Measurements from ENCODE around the gene TMTC2.

The TMTC2 gene

DNA sequence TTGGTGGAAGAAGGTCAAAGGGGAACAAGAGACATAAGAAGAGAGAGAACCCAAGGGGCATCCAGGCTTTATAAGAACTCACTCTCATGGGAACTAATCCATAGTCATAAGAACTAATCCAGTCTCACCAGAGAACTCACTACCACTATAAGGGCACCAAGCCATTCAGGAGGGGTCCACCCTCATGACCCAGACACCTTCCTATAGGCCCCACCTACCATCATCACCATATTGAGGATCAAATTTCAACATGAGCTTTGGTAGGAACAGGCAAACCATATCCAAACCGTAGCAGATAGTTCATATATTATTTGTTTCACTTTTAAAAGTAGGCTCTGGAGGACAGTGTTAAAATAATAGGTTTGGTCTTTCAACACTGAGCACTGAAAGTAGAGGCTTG is 350.1 kb downstream of the TMTC2 start:
- Histone ChIP-seq H3K9ac (ENCODE audit: low read length) (no peak overlapping the region), H3K27me3 (ENCODE audit: low read depth, low read length) (no peaks in the 10 kb centered on the region), H2AFZ (ENCODE audit: low read depth, low read length) (no peak overlapping the region), H3K4me1 (ENCODE audit: low read length) (no peaks in the 10 kb centered on the region), H3K9me3 (ENCODE audit: insufficient read depth, low read length) (no peaks in the 10 kb centered on the region), H4K20me1 (ENCODE audit: insufficient read depth, low read length) (no peaks in the 10 kb centered on the region), H3K4me2 (ENCODE audit: low read length) (no peak overlapping the region), H3K4me3 (ENCODE audit: low read length) (no peak overlapping the region), H3K27ac (ENCODE audit: low read length) (no peak overlapping the region), H3K79me2 (ENCODE audit: low read length) (no peaks in the 10 kb centered on the region), H3K36me3 (replicated peaks; ENCODE audit: low read depth, low read length) (no peaks in the 10 kb centered on the region)
- no peak for TF ChIP-seq EZH2phosphoT487 (IDR thresholded peaks at IDR 0.05; ENCODE audit: low read depth)
- no peak for TF ChIP-seq CTCF (IDR thresholded peaks at IDR 0.05; ENCODE audit: low read depth, low read length)

DNA sequence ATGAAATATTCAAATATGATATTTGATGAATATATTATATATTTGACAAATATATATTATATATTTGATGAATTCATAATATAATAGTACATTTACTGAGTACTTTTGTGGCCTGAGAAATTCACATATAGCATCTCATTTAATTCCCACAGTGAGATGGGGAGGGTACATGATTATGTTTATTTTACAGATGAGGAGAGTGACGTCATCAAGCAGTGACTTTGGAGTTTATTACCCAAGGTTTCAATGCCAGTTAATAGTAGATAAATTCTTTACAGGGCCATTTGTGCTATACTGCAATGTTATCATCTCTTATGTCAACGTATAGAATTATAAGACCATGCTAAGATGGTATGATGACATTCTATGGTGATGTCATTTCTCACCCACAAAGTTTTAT is 352.7 kb downstream of the TMTC2 start:
- H3K36me3 ChIP-seq (replicated peaks; ENCODE audit: low read depth, low read length), result no peaks in the 10 kb centered on the region
- no peaks in the 10 kb centered on the region for H4K20me1 ChIP-seq (ENCODE audit: insufficient read depth, low read length)
- H3K9ac ChIP-seq (ENCODE audit: low read length), result no peak overlapping the region
- no peak overlapping the region for H3K27ac ChIP-seq (ENCODE audit: low read length)
- H2AFZ ChIP-seq (ENCODE audit: low read depth, low read length), result no peak overlapping the region
- no peaks in the 10 kb centered on the region for H3K79me2 ChIP-seq (ENCODE audit: low read length)
- no peaks in the 10 kb centered on the region for H3K4me1 ChIP-seq (ENCODE audit: low read length)
- H3K4me3 ChIP-seq (ENCODE audit: low read length), result no peak overlapping the region
- no peaks in the 10 kb centered on the region for H3K27me3 ChIP-seq (ENCODE audit: low read depth, low read length)
- TF ChIP-seq CTCF (IDR thresholded peaks at IDR 0.05; ENCODE audit: low read depth, low read length) (no peak), EZH2phosphoT487 (IDR thresholded peaks at IDR 0.05; ENCODE audit: low read depth) (no peak)
- H3K4me2 ChIP-seq (ENCODE audit: low read length), result no peak overlapping the region
- no peaks in the 10 kb centered on the region for H3K9me3 ChIP-seq (ENCODE audit: insufficient read depth, low read length)

DNA sequence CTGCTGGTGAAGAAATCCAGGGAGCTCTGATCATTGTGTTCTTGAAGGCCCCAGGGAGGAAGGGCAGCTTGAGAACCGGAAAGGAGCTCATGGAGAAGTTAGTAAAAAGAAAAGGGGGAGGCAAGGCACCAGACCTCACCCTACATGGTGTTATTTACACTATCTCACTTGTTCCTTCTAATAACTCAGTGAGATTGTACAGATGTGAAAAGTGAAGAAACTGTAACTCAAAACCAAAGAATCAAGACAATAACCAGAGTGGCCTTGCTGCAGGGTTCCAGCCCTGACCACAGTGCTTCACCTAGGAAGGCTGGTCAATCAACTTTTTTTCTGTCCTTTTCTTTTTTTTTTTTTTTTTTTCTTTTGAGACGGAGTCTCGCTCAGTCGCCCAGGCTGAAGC is 353.6 kb downstream of the TMTC2 start:
- H3K4me2 ChIP-seq (ENCODE audit: low read length), result no peak overlapping the region
- no peak overlapping the region for H3K9ac ChIP-seq (ENCODE audit: low read length)
- H3K36me3 ChIP-seq (replicated peaks; ENCODE audit: low read depth, low read length), result no peaks in the 10 kb centered on the region
- no peak overlapping the region for H2AFZ ChIP-seq (ENCODE audit: low read depth, low read length)
- no peaks in the 10 kb centered on the region for H3K4me1 ChIP-seq (ENCODE audit: low read length)
- H3K27me3 ChIP-seq (ENCODE audit: low read depth, low read length), result no peaks in the 10 kb centered on the region
- no peak for TF ChIP-seq CTCF (IDR thresholded peaks at IDR 0.05; ENCODE audit: low read depth, low read length)
- no peak for TF ChIP-seq EZH2phosphoT487 (IDR thresholded peaks at IDR 0.05; ENCODE audit: low read depth)
- no peak overlapping the region for H3K4me3 ChIP-seq (ENCODE audit: low read length)
- H3K27ac ChIP-seq (ENCODE audit: low read length), result no peak overlapping the region
- H3K79me2 ChIP-seq (ENCODE audit: low read length), result no peaks in the 10 kb centered on the region
- H3K9me3 ChIP-seq (ENCODE audit: insufficient read depth, low read length), result no peaks in the 10 kb centered on the region
- no peaks in the 10 kb centered on the region for H4K20me1 ChIP-seq (ENCODE audit: insufficient read depth, low read length)

DNA sequence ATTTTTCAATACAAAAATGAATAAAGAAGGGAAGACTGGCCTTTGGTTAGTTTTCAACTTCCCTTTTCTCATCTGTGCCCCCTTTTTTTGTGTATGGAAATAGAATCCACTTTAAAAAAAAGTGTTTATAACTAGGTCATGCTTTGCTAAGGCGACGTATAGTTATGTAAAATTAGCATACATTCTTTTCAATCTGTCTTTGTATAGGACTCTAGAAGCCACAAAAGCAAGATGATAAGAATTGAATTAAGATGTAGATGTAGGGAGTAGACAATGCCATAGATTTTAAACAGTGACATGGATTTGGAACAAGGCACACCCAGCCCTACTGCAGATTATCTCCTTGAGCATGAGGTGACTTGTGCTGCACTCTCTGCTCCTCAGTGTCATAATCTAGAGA is 354.3 kb downstream of the TMTC2 start:
- no peaks in the 10 kb centered on the region for H3K36me3 ChIP-seq (replicated peaks; ENCODE audit: low read depth, low read length)
- no peak overlapping the region for H2AFZ ChIP-seq (ENCODE audit: low read depth, low read length)
- no peak overlapping the region for H3K4me3 ChIP-seq (ENCODE audit: low read length)
- no peaks in the 10 kb centered on the region for H3K9me3 ChIP-seq (ENCODE audit: insufficient read depth, low read length)
- H3K27ac ChIP-seq (ENCODE audit: low read length), result no peak overlapping the region
- no peaks in the 10 kb centered on the region for H3K27me3 ChIP-seq (ENCODE audit: low read depth, low read length)
- H3K4me1 ChIP-seq (ENCODE audit: low read length), result no peaks in the 10 kb centered on the region
- TF ChIP-seq EZH2phosphoT487 (IDR thresholded peaks at IDR 0.05; ENCODE audit: low read depth), result no peak
- no peak overlapping the region for H3K9ac ChIP-seq (ENCODE audit: low read length)
- H4K20me1 ChIP-seq (ENCODE audit: insufficient read depth, low read length), result no peaks in the 10 kb centered on the region
- H3K4me2 ChIP-seq (ENCODE audit: low read length), result no peak overlapping the region
- H3K79me2 ChIP-seq (ENCODE audit: low read length), result no peaks in the 10 kb centered on the region
